ENCODE results near the gene OR6T1.

Gene OR6T1

GRCh38 chr11:123901867-123902266 is 41.8 kb downstream of the OR6T1 start, which contains the start of gene OR8D4:
Gene OR8D4, plus strand, starts transcription at chr11:123902167. Its CDS starts 4,265 bp downstream, at chr11:123906432.
- no peak for TF ChIP-seq CTCF (IDR thresholded peaks at IDR 0.05; ENCODE audit: poor library complexity, severe bottlenecking)

GRCh38 chr11:123899792-123900191 is 43.8 kb downstream of the OR6T1 start:
- no peaks in the 10 kb centered on the region for H3K4me1 ChIP-seq (ENCODE audit: insufficient read depth, poor library complexity, severe bottlenecking)
- no peak overlapping the region for H3K27ac ChIP-seq (ENCODE audit: poor library complexity, severe bottlenecking)
- H3K27me3 ChIP-seq (ENCODE audit: insufficient read depth, poor library complexity, severe bottlenecking), result no peaks in the 10 kb centered on the region
- H3K4me3 ChIP-seq (ENCODE audit: severe bottlenecking), result no peak overlapping the region
- H3K9me3 ChIP-seq (ENCODE audit: severe bottlenecking), result no peaks in the 10 kb centered on the region
- DNase-seq (ENCODE audit: low spot score), result no peak
- no peak for TF ChIP-seq CTCF (IDR thresholded peaks at IDR 0.05; ENCODE audit: poor library complexity, severe bottlenecking)
- no peak for ATAC-seq (ENCODE audit: low read depth)
- no peaks in the 10 kb centered on the region for H3K36me3 ChIP-seq (ENCODE audit: low read depth)

More at GRCh38 chr11:123901867-123902266, 41.8 kb downstream of the OR6T1 start, which contains the start of gene OR8D4:
- Histone ChIP-seq H3K9me3 (ENCODE audit: severe bottlenecking) (no peaks in the 10 kb centered on the region), H3K4me1 (ENCODE audit: insufficient read depth, poor library complexity, severe bottlenecking) (no peaks in the 10 kb centered on the region), H3K27me3 (ENCODE audit: insufficient read depth, poor library complexity, severe bottlenecking) (no peaks in the 10 kb centered on the region), H3K36me3 (ENCODE audit: low read depth) (no peaks in the 10 kb centered on the region), H3K4me3 (ENCODE audit: severe bottlenecking) (no peak within 1 kb of the TSS), H3K27ac (ENCODE audit: poor library complexity, severe bottlenecking) (no peak within 1 kb of the TSS)
- DNase-seq (ENCODE audit: low spot score), result no peak
- ATAC-seq (ENCODE audit: low read depth), result no peak

Data from RWPE2 (cell line).